ENCODE measurements around the gene MED13L. TPM values are rescaled to one million over a fixed set of nuclear protein-coding genes. Genes with fewer than 3 reads are reported as not detected.
"Not testable (repeated sequence)": the region's sequence is repeated elsewhere in the genome, so short reads cannot be mapped to it uniquely, and the experiment has no call there.

The MED13L gene
- total RNA-seq, 1 experiment from 2014 or later: 80.5 TPM

GRCh38 chr12:116236976-116237375, 40.5 kb downstream of the MED13L start:
- ChIA-PET POLR2A (no interaction called here), CTCF (interaction anchor here (1.0 to 2.0 kb wide), 7 partner anchors 8 to 290 kb away, joined by 3 to 13 read pairs (median 4); no protein-coding TSS in a partner anchor)
- H3K27ac Mint-ChIP-seq: peak overlapping the region; percentile 69
- no peak overlapping the region for H3K4me3 Mint-ChIP-seq
- TF ChIP-seq ETV6 (CRISPR knock-in tag; IDR thresholded peaks at IDR 0.05): no peak
- DNase-seq (ENCODE audit: low spot score): no peak
- no peaks in the 10 kb centered on the region for H3K27me3 Mint-ChIP-seq (ENCODE audit: low read depth)
- peaks cover 22% of the 10 kb centered on the region for H3K4me1 Mint-ChIP-seq
- no peak for ATAC-seq
- H3K36me3 Mint-ChIP-seq: no peaks in the 10 kb centered on the region
- H3K9me3 Mint-ChIP-seq: no peaks in the 10 kb centered on the region

- DNase-seq (ENCODE audit: low spot score) (peak; percentile 25), ATAC-seq (peak; percentile 56; the same call in 1 of the 2 replicates)
- POLR2A ChIA-PET: no interaction called here
- H3K9me3 Mint-ChIP-seq: no peaks in the 10 kb centered on the region
- H3K27me3 Mint-ChIP-seq (ENCODE audit: low read depth): no peaks in the 10 kb centered on the region
- H3K36me3 Mint-ChIP-seq: no peaks in the 10 kb centered on the region
- TF ChIP-seq SP1 (CRISPR knock-in tag; conservative IDR thresholded peaks at IDR 0.05): no peak
- no peak for TF ChIP-seq IRF2 (CRISPR knock-in tag; IDR thresholded peaks at IDR 0.05; ENCODE audit: borderline replicate concordance, low read depth)
- TF ChIP-seq ZNF263 (CRISPR knock-in tag; IDR thresholded peaks at IDR 0.05; ENCODE audit: low read depth): no peak
- TF ChIP-seq NFE2L1 (CRISPR knock-in tag; IDR thresholded peaks at IDR 0.05): no peak
- no peak for TF ChIP-seq ZNF281 (CRISPR knock-in tag; IDR thresholded peaks at IDR 0.05)
- TF ChIP-seq ZBTB21 (CRISPR knock-in tag; IDR thresholded peaks at IDR 0.05; ENCODE audit: borderline replicate concordance): no peak
- TF ChIP-seq CREM (CRISPR knock-in tag; IDR thresholded peaks at IDR 0.05): no peak
- no peak for TF ChIP-seq ZSCAN18 (CRISPR knock-in tag; IDR thresholded peaks at IDR 0.05)
- no peak for TF ChIP-seq OVOL2 (CRISPR knock-in tag; IDR thresholded peaks at IDR 0.05; ENCODE audit: borderline replicate concordance)
- TF ChIP-seq ATF6 (CRISPR knock-in tag; IDR thresholded peaks at IDR 0.05): no peak
- no peak for TF ChIP-seq FOXK1 (CRISPR knock-in tag; IDR thresholded peaks at IDR 0.05)
- TF ChIP-seq USF1 (CRISPR knock-in tag; IDR thresholded peaks at IDR 0.05): no peak
- peaks cover 18% of the 10 kb centered on the region for H3K4me1 Mint-ChIP-seq
- H3K4me3 Mint-ChIP-seq: no peak overlapping the region
- CTCF ChIA-PET: interaction anchor here (0.8 to 2.0 kb wide), 20 partner anchors 9 to 457 kb away, joined by 3 to 13 read pairs (median 4); no protein-coding TSS in a partner anchor
- no peak overlapping the region for H3K27ac Mint-ChIP-seq
These were observed 41.3 kb downstream of the MED13L start for GRCh38 chr12:116236148-116236731.

GRCh38 chr12:116234148-116234547, 43.3 kb downstream of the MED13L start:
- H3K27ac Mint-ChIP-seq; H3K36me3 Mint-ChIP-seq; H3K4me3 Mint-ChIP-seq; POLR2A ChIA-PET; DNase-seq (ENCODE audit: low spot score); H3K27me3 Mint-ChIP-seq (ENCODE audit: low read depth); CTCF ChIA-PET; ATAC-seq; H3K9me3 Mint-ChIP-seq: not testable (repeated sequence)
- H3K4me1 Mint-ChIP-seq: peaks cover 14% of the 10 kb centered on the region
- 0 out of 2 replicates have a peak, but pooled peaks have one; percentile 19 for TF ChIP-seq ZNF121 (CRISPR knock-in tag; IDR thresholded peaks at IDR 0.05)

Measured in WTC11 (cell line).